Right ventricle myocardium superior (tissue), 1 donor: ENCODE measurements around the gene MARCHF10. TPM values are rescaled to one million over a fixed set of nuclear protein-coding genes. Genes with fewer than 3 reads are reported as not detected.
"Not testable (repeated sequence)": the region's sequence is repeated elsewhere in the genome, so short reads cannot be mapped to it uniquely, and the experiment has no call there.

ENCODE experiments used
- ATAC-seq: fragments of 200-7000 bp; cut with Tn5 transposase; one replicate; pipeline ENCODE4 v1.9.1; 2020; ENCODE audit warnings: mild to moderate bottlenecking; ENCODE audit not compliant: poor library complexity
- DNase-seq: peaks from one replicate; pipeline ENCODE4 v3.0.0-alpha.2; 2020
- intact Hi-C: fragments of 100-400 bp; cut with DNase I; formaldehyde crosslinking; loops from one replicate; pipeline ENCODE4 v1.11.2; 2022
- total RNA-seq: library from RNA; stranded (reverse); fragmentation: NEBNext Ultra II Directional; extraction: Animal tissue kit (Norgen Biotek cat#: 25700); gene quantifications from one replicate; pipeline ENCODE4 v1.2.1, GENCODE V29; 2021
- donor health status: DM: no; HTN: yes; CAD: no; lungs with severe emphysema.

Gene MARCHF10
- total RNA-seq, 1 donor from 2014 or later, result not detected

- peak; percentile 32 for DNase-seq
- ATAC-seq, intact Hi-C loops: not testable (repeated sequence)
Observed at GRCh38 chr17:62695093-62695738, 112.9 kb downstream of the MARCHF10 start.

GRCh38 chr17:62693616-62694409, 114.3 kb downstream of the MARCHF10 start:
- intact Hi-C loops, result no loop called here
- no peak for ATAC-seq

GRCh38 chr17:62692721-62693431, 115.2 kb downstream of the MARCHF10 start:
- DNase-seq (no peak), ATAC-seq (peak; percentile 43)
- intact Hi-C loops, result no loop called here

More at GRCh38 chr17:62693616-62694409, 114.3 kb downstream of the MARCHF10 start:
- no peak for DNase-seq

- DNase-seq (no peak), ATAC-seq (no peak)
- intact Hi-C loops, result no loop called here
Observed at GRCh38 chr17:62692159-62692651, 115.9 kb downstream of the MARCHF10 start.

- intact Hi-C loops, DNase-seq, ATAC-seq: not testable (repeated sequence)
Observed at GRCh38 chr17:62691589-62691915, 116.6 kb downstream of the MARCHF10 start.

GRCh38 chr17:62690168-62690897, 117.8 kb downstream of the MARCHF10 start:
- no peak for ATAC-seq
- DNase-seq, result no peak
- intact Hi-C loops, result no loop called here

- DNase-seq (no peak), ATAC-seq (no peak)
- intact Hi-C loops, result no loop called here
Observed at GRCh38 chr17:62689441-62690167, 118.5 kb downstream of the MARCHF10 start.

GRCh38 chr17:62688398-62689160, 119.5 kb downstream of the MARCHF10 start:
- ATAC-seq (no peak), DNase-seq (no peak)
- intact Hi-C loops, result no loop called here

- intact Hi-C loops, result no loop called here
- DNase-seq (no peak), ATAC-seq (no peak)
Observed at GRCh38 chr17:62687997-62688396, 120.1 kb downstream of the MARCHF10 start.

GRCh38 chr17:62684179-62684578, 123.9 kb downstream of the MARCHF10 start:
- no peak for ATAC-seq

GRCh38 chr17:62681939-62682381, 126.2 kb downstream of the MARCHF10 start:
- ATAC-seq (no peak), DNase-seq (no peak)
- intact Hi-C loops, result no loop called here

More at GRCh38 chr17:62684179-62684578, 123.9 kb downstream of the MARCHF10 start:
- intact Hi-C loops, result no loop called here
- no peak for DNase-seq

GRCh38 chr17:62681061-62681938, 126.8 kb downstream of the MARCHF10 start:
- ATAC-seq, result no peak
- no peak for DNase-seq
- intact Hi-C loops, result no loop called here

GRCh38 chr17:62680541-62681052, 127.5 kb downstream of the MARCHF10 start:
- ATAC-seq (no peak), DNase-seq (no peak)
- intact Hi-C loops, result no loop called here

GRCh38 chr17:62679866-62680377, 128.2 kb downstream of the MARCHF10 start:
- no peak for DNase-seq
- intact Hi-C loops, result loop anchor here (10.0 kb wide), 1 partner anchor 725 kb away; no protein-coding TSS in a partner anchor
- no peak for ATAC-seq

- ATAC-seq, result no peak
- intact Hi-C loops, result loop anchor here (10.0 kb wide), 1 partner anchor 726 kb away; no protein-coding TSS in a partner anchor
- no peak for DNase-seq
Observed at GRCh38 chr17:62678214-62678919, 129.7 kb downstream of the MARCHF10 start.
